ENCODE results near the gene SMLR1.
A peak's percentile ranks its signal among the peaks of the same experiment; 100 is the strongest.
"Not testable (repeated sequence)": the region's sequence is repeated elsewhere in the genome, so short reads cannot be mapped to it uniquely, and the experiment has no call there.

SMLR1 gene

DNA sequence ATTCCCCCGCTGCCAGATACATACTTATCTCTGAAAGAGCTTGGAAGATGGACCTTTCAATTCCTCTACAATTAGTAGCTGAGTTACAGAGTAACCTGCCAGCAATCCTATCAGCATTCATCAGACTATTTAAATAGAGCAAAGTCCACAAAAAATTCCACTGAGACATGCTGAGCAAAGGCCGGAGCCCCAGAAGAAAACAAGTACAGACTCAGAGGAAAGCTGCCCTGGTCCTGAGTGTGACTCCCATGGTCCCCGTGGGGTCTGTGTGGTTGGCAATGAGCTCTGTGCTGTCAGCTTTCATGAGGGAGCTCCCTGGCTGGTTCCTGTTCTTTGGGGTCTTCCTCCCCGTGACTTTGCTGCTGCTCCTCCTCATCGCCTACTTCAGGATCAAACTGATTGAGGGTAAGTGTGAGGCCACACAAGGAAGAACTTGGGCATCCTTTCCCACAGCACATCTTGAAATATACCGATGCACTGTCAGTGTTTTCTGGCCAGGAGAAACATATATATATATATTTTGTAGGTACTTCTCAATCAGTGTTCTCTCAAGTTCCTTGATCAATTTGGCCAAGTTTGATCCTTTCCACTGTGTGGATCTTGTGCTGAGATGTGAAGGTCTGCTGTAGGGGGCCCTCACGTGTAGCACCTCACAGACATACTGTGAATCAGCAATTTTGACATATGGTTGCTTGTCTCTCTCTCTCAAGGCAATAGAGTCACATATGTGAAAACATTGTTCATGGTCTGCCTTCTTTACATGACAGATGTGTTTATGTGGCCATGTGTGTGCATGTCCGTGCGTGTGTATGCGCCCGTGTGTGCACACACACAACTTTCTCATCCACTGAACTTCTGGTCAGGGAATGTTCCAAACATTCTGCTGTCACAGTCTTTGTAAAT, at the start of gene SMLR1:
TSS of gene SMLR1 (plus strand) at position 160 of the 903 bp plus-strand sequence. CDS start at position 168, 8 bp downstream.
- no peak for DNase-seq

DNA sequence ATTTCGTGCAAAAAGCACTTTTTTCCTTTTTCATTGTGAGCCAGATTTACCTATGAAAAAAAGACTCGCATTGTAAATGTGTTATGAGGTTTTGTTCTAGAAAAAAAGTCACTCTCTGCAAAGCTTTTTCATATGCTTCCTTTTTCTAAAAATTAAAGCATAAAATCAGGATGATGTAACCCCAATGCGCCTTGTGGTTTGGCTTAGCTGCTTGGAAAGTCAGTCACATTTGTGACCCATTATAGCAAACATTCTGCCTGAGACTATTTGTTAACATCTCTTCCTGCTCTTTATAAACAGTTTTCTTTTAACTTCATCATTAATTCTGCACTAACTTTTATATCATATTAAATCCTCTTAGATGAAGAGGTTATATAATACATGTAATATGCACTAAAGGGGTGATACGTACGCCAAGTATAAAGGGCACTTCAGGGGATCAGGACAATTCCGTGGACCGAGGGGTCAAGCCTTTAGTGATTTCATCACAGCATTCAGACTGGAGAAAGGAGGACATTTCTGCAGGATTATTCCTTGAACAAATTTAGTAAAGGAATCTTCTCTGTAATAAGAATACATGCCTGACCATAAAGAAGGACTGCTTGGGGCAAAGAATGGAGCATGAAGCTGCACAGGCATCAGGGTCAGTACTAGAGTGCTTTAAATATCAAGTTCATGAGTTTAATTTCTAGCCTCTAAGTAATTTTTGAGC, 48.1 kb upstream of the SMLR1 start:
- DNase-seq: no peak

DNA sequence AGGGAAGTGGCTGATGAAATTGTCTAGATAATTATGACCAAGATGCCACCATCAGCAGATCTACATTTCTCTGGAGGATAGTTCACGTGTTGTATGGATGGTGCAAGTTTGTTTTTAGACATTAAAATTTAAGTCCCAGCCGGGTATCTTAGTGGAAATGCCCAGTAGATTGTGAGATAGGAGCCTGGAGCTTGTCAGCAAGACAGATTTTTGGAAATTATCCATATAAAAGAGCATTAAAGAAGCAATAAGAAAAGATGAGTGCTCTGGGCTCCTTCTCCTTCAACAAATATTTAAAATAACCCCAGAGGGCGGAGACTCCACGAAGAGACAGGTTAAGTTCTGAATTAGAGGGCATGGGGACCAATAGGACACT, 47.6 kb upstream of the SMLR1 start:
- no peak for DNase-seq

DNA sequence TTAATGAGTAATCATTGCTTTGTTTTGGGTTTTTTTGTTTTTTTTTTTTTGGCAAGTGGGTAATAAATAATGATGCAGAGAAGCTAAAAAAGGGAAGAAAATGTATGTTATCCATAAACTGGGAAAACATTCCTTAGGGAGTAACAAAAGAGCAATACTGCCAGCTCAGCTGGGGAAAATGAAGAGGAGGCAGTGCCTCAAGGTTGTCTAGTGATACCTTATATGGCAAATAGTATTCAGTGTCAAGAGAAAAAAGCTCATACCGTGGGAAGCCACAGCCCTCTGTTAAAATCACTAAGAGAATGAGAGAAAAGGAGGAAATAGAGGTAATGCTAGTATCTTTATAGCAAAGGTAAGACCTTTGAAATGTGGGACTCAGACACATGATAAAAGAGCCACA, 47.1 kb upstream of the SMLR1 start:
- no peak for DNase-seq

DNA sequence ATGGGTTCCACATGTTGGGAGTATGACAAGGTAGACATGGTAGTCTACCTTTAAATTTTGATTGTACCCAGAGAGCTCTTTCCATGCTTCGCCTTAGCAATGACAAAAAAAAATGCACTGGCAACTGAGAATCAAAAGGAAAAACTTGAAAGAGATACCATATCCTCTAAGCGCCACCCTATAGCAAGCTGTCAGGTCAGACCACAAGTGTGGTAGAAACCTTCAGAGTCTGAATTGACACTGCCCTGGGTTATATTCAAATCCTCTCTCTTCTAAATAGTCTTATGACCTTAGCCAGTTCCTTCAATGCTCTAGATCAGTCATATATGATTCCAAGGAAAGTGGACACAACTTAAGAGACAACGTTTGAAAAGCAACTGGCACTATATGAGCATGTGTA, 45.6 kb upstream of the SMLR1 start:
- DNase-seq: peak; percentile 10

DNA sequence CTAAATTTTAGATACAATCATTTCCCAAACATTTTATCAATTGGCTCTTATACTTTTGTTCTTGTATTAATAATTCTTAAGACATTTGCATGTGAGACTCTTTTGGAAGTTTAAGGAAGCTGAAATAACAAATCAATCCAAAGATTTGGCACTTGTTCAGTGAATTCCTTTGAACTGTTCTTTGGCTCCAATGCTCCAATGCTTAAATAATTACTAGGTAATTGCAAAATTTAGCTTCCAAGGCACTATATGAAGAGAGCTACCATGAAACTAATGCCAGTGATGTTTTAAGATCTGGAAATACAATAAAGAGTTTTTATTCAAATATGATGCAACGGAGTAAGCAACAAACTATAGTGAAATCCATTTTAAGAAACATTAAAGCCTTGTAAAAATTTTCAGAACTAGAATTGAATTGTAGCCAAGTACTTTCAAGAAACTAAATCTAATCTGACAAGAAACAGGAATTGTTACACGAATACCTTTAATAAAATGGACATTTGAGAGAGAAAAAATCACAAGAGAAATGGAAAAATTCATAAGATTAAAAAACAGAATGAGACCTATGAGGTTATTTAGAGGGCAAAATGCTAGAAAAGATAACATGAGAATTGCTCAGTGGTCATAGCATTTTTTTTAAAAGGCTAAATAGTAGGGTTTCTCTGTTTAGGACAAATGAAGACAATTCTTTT, 43.6 kb upstream of the SMLR1 start:
- no peak for DNase-seq

DNA sequence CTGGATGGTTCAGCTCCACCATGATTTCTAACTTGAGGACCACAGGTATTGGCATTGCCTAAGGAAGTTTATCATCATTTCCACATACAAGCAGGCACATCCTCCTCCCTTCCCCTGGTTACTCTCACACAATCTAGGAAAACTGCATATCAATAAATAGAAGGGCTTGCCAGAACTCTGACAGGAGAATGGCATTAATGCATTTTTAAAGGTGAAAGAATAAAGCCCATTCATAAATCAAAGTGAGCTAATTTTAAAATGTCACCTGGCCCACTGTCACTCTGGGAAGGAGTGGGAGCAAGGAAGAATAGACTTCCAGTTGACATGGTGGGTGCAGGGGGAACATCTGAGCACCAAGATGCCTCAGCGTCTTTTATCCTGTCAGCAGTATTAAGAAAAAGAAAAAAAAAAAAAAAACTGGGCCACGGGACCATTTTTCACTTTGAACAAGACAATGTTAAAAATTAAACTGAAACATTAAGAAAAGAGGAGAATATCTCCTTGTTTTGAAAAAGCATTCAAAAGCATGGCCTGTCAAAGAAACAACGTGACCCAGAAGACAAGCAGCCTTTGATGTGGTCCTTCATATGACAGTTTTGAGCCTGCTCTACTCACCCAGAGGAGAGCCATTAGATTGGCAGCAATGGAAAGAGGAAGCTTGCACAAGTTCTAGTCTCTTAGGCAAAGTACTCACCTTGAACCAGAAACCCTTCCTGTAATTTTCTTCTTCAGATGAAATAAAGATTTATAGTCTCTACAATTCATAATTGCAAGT, 39.3 kb upstream of the SMLR1 start:
- no peak for DNase-seq

DNA sequence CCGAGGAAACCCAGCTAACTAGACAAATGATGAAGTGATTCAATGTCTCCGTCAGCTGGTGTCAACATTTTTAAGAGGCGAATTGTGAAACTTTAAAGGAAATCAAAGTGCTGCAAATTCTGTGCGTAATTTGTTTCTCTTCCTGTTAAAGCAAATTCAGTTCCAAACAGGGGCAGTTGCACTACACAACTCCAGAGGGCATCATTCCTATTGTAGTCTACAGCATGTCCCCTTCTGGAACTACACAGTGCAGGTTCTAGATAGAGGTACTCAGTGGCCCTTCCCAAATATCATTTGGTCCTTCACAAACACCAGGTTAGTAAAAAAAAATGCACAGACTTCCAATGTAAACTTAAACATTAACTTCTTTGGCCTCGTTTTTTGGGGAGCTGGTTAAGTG, 38.3 kb upstream of the SMLR1 start:
- DNase-seq: no peak

DNA sequence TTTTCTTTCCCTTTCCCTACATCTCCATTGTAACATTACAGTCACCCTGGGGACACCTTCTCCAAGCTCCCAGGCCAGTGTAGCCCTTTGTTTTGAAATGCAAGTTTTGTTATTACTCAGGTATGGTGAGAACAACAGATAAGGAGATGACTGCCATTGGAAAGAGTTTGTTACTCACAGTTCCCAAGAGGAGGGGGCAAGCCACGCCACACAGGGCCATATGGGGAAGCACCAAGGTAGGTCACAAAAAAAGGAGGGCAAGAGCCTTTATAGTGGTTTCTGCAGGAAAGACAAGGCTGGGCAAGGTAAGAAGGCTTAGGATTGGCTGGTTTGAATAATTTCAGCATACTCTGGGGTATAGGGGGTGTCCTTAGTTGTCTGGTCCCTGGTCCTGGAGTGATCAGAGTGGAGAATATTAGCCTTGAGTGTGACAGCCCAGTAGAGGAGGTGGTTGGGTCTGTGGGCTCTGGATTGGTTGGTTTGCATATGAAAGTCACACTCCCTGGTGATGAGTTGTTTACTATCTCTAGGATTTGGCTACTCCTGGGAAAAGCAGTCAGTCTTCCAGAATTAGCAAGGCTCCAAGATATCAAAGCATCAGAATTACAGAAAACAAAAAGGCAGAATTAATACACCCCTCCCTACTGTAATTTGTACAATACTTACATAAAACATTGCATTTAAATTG, 33.1 kb upstream of the SMLR1 start:
- no peak for DNase-seq

DNA sequence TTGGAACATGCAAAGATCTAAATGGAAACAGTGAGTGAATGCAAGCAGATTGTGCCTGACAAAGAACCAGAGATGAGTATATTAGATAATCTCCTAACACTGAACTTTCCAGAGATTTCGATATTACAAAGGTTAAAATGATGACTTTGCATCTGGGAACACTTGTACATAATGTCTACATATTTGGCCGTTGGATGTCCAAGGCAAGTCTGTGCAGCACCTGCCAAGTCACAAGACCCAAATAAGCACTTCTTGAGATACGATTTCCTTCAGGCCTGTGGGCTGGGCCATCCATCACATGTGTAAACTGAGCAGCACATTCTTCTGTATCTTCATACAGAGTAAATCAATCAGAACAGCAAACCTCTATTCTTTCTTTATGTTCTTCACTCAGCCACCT, 32.5 kb upstream of the SMLR1 start:
- DNase-seq: no peak

DNA sequence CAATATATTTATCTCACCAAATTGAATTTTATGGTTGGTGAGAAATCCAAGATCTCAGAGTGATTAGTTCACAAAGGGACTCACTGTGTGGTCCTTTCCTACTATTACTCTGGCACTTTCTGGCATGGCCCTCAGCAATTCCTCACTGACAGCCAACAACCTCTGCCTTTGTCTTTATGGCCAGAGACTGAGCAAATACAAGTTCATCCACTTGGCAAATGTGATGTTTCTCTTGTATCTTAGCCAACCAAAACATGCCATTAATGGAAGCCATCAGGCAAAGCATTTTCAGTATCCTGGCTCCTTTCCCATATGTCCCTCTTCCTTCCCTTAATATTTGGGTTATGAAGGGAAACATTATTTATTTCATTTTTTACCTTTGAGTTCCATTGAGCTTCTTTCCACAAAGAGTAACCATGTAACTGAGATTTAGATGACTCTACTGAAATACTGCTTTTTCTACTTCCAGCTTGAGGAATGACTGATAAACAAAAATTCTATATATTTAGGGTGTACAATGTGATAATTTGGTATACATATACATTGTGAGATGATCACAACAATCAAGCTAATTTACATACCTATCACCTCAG, 30.8 kb upstream of the SMLR1 start:
- DNase-seq: no peak

DNA sequence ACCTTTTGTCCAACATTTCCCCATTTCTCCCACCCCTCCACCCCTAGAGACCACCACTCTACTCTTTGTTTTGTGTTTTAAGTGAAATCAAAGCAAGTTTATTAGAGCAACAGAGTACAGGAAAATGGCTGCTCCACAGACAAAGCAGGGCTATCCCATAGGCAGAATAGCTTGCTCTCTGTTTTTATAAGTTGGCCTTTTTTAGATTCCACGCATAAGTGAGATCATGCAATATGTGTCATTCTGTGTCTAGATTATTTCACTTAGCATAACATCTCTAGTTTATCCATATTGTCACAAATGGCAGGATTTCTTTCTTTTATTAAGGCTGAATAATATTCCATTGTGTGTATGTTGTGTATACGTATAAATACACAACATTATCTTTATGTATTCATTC, 30.1 kb upstream of the SMLR1 start:
- DNase-seq: no peak

DNA sequence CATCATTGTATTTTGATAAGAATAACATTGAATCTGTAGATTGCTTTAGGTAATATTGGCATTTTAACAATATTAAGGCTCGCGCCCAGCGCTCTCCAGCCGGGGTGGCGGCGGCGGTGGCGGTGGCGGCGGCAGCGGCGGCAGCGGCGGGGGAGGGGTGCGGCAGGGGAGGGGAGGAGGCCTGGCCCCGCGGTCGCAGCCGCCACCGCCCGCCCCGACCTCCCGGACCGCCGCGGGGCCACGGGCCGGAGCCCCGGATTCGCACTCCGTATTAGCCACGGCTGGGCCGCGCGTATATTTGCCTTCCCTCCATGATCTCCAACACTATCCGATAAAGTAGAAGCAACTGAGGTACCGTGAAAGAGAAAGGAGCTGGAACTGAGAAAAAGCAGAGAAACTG, 25.8 kb upstream of the SMLR1 start:
- not testable (repeated sequence) for DNase-seq

DNA sequence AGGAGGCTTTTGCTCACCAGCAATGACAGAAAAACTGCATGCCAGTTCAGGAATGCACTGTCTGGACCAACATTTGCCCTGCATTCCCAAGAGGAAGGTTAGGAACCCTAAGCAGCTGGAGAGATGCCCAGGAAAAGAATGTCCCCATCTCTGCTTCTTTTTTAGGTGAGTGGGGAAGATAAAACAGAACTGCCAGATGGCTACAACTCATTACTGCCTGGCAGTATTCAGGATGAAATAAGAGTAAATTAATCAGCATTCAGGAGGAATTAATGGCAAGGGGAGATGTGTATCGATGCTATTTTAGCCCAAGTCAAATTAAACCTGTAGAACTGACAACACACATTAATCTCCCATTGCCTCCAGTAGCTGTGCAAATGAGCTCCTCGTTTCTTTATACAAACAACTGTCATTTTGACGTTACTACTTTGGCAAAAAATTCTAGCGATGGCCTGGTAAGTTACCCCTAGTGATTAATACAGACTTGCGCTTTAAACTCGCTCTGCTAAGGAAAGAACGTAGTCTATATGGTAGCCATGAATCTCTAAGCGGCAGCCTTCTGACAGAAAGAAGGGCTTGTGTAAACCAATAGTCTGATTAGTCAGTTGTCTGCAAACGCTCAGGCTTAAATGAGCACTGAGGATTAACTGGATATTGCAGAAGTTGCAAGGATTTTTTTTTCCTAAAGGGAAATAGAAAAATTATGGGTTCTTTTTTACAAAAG, 16.7 kb upstream of the SMLR1 start:
- DNase-seq: no peak

DNA sequence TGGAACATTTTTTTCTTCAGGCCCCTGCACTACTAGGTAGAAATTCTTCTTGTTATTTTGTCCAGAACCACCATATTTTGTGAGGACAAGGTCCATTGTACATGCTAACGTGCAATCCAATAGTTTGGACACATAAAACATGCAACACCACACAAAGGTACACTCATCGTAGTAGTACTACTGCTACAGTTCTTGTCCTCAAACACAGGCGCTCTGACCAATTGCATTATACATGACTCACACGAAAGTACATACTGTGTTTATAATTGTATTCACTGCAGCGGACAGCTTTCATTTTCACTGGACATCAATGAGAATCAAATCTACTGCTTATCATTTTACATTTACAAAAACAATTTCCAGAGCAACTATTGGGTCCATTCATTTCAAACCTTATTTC, 15.3 kb upstream of the SMLR1 start:
- DNase-seq: no peak

DNA sequence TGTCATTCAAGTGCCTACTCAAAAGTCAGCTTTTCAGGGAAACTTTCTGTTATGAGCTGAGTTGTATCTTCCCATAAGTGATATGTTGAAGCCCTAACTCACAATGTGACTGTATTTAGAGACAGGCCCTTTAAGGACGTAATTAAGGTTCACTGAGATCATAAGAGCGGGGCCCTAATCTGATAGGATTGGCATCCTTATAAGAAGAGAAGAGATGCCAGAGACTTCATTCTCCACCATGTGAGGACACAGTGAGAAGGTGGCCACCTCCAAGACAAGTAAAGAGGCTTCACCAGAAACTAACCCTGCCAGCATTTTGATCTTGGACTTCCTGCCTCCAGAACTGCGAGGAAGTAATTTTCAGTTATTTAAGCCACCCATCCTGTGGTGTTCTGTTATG, 12.7 kb upstream of the SMLR1 start:
- no peak for DNase-seq

DNA sequence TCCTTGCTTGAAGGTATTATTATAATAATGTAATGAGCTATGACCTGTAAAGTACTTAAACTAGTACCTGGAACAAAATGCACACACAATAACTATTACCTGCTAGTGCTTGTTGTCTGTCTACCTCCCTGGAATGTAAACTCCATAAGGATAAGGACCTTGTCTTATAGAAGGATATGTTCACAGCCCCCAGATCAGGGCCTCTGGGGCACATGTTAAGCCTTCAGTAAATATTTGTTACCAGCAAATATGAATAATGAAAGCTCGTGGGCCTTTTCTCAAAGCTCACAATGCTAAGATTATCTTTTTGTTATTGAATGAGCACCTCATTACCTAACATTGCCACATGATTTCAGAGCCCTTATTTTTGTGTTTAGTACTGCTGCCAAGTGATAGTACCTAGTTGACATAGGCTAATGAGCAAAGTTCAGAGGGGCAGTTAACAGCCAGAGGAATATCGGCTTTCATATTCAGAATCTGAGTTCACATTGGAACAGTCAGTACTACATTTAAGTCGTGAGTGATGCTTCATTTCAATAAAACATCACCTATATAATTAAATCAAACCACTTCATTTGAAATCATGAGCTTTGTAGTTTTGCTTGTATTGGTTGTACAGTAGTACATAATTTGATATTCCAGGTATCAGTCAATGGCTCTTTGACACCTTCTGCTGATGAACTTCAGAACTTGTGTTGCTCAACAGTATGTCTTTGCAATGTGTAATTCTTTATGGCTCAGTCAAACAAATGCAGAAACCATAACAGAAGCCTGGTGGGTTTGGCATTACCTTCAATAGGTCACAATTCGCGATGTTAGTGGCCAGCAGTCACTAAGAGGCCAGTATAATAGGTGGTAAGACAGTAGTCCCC, 11.8 kb upstream of the SMLR1 start:
- no peak for DNase-seq

DNA sequence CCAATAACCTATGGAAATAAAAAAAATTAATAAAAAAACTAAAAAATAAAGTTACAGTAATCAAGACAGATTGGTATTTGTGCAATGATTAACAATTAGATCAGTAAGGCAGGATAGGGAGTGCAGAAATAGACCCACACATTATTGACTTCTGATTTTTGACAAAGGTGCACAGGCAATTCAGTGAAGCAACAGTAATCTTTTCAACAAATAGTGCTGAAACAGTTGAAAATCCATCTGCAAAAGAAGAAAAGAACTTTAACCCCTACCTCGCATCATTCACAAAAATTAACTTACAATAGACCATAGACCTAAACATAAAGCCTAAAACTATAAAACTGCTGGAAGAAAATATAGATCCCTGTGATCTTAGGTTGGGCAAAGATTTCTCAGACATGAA, 4.5 kb upstream of the SMLR1 start:
- DNase-seq: no peak

DNA sequence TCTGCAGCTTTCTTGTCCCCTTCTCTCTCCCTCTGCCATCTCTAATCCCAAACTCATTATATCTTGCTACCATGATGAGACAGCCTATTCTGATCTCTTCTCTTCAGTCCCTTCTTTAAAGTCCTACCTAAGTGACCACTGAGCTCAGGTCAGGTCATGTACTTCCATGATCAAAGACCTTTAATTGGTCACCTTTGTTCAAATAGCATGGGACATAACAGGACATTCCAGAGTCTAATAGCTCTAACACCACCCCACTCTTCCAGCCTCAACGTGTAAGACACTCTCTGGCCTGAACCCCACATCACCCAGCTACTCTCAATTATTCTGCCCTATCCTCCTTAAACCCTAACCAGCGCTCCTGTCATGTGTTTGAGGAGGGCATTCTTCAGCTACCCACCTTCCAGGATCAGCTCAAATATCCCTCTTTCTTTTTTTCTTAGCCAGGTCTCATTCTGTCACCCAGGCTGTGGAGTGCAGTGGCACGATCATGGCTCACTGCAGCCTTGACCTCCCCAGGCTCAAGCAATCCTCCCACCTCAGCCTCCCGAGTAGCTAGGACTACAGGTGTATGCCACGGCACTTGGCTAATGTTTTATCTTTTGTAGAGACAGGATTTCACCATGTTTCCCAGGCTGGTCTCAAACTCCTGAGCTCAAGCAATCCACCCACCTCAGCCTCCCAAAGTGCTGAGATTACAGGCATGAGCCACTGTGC, 2.1 kb upstream of the SMLR1 start:
- DNase-seq: no peak
